GM12865 (cell line): Measurements from ENCODE around the gene SLX9.

ENCODE experiments used
- DNase-seq: peaks from one replicate; pipeline ENCODE4 v3.0.0; 2010; ENCODE audit warnings: low read depth
- H3K4me3 ChIP-seq: 2 replicates; pipeline ENCODE4 v1.5.1; 2011; ENCODE audit warnings: mild to moderate bottlenecking, low read depth, low read length, control low read depth
- TF ChIP-seq, protein P1 (sequence below): IDR thresholded peaks from 2 replicates; pipeline ENCODE4 v1.5.1; 2011; ENCODE audit warnings: low read length, control low read depth, low read depth, inconsistent platforms; ENCODE audit not compliant: insufficient read depth; ENCODE audit errors: missing control alignments

SLX9 gene, protein sequence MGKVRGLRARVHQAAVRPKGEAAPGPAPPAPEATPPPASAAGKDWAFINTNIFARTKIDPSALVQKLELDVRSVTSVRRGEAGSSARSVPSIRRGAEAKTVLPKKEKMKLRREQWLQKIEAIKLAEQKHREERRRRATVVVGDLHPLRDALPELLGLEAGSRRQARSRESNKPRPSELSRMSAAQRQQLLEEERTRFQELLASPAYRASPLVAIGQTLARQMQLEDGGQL

DNA sequence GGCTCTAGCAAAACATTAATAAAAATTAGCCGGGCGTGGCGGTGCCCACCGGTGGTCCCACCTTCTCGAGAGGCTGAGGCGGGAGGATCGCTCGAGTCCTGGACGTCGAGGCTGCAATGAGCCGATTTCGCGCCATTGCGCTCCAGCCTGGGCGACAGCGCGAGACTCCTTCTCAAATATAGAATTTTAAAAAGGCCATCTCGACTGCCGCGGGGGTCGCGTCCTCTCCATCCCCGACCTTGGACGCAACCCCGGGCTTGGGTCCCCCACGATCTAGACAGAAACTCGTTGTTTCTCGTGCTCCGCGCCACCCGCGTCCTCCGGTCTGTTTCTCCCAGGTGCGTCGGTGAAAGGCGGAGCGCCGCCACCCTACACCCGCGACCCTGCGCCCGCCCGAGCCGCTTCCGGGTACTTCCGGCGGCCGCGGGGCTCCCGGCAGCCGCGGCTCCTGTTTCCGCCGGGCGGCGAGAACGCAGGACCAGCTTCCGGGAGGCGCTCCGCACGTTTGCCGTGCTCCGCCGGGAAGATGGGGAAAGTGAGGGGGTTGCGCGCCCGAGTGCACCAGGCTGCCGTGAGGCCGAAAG is at the start of gene SLX9:
TSS of gene SLX9 (plus strand) at position 498 of the 584 bp plus-strand sequence. CDS start at position 527, 29 bp downstream.
- TF ChIP-seq, protein P1, sequence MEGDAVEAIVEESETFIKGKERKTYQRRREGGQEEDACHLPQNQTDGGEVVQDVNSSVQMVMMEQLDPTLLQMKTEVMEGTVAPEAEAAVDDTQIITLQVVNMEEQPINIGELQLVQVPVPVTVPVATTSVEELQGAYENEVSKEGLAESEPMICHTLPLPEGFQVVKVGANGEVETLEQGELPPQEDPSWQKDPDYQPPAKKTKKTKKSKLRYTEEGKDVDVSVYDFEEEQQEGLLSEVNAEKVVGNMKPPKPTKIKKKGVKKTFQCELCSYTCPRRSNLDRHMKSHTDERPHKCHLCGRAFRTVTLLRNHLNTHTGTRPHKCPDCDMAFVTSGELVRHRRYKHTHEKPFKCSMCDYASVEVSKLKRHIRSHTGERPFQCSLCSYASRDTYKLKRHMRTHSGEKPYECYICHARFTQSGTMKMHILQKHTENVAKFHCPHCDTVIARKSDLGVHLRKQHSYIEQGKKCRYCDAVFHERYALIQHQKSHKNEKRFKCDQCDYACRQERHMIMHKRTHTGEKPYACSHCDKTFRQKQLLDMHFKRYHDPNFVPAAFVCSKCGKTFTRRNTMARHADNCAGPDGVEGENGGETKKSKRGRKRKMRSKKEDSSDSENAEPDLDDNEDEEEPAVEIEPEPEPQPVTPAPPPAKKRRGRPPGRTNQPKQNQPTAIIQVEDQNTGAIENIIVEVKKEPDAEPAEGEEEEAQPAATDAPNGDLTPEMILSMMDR: no peak
- peak; percentile 90 for DNase-seq
- peak within 1 kb of the TSS; percentile 89 for H3K4me3 ChIP-seq

DNA sequence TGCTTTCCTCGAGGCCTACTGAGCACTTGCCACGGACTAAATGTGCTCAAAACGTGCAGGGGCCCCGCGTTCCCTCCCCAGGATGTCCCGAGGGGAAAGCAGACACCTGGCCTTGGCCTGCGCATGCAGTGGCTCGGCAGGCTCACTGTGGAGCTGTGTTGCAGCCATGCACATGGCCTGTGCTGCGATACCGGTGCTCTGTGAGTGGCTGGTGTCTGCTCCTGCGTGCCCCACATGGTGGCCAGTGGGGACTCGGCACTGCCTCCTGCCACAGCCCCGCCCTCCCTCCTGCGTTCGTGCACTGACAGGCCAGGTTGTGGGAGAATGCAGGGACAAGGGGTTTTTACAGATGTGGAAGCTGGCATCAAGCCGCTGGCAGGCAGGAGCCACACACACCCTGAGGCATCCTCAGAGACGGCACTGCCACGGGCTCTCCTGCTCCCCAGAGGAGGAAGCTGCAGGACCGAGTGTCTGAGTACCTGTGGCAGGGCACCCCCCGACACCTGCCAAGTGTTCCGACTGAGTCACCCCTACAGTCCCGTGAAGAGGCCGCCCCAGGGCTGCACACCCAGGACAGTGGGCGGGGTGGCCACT is 49.4 kb upstream of the SLX9 start:
- DNase-seq: no peak
- TF ChIP-seq, protein P1: no peak
- H3K4me3 ChIP-seq: no peak overlapping the region

DNA sequence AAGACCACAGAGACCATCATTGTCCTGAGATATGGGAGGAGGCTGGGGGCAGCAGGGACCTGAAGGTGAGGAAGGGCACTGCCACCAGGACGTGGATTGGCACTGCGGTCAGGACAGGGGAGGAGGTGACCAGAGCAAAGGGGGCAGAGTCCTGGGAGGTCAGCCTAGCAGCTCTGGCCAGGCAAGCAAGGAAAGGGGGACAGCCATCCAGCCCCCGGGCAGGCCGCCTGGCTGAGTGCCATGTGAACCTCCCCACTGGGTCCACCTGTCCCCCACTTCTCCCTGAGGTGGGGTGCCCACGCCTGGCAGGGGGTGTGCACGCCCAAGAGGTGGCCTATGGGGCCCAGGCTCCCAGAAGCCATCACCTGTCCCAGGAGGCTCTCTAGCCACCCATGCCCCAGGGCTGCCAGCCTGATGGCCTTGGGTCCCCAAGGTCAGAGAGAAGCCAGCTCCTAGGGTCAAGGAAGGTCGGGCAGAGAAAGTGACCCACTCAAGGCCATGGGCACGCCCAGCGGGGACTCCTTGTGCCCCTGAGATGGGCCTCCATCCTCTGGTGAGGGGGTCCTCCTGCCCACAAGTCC is 48.8 kb upstream of the SLX9 start:
- H3K4me3 ChIP-seq: no peak overlapping the region
- TF ChIP-seq, protein P1: no peak
- DNase-seq: no peak

DNA sequence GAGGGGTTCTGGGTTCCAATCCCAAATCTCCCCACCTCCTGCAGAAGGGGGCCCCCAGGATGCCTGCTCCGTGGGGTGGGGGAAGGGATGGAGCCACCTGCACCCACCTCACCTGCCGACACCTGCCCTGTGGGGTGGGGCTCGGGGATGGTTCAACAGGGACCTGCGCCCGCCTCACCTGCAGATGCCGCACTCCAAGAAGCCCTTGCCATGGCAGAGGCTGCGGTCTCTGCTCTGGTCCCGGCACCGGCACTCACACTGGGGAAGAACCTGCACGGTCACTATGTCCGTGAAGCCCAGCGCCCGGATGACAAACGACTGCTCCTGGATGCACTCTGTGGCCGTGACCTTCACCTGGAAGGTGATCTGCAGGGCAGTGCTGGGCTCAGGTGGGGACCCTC is 48.2 kb upstream of the SLX9 start:
- TF ChIP-seq, protein P1: no peak
- no peak for DNase-seq
- H3K4me3 ChIP-seq: no peak overlapping the region

DNA sequence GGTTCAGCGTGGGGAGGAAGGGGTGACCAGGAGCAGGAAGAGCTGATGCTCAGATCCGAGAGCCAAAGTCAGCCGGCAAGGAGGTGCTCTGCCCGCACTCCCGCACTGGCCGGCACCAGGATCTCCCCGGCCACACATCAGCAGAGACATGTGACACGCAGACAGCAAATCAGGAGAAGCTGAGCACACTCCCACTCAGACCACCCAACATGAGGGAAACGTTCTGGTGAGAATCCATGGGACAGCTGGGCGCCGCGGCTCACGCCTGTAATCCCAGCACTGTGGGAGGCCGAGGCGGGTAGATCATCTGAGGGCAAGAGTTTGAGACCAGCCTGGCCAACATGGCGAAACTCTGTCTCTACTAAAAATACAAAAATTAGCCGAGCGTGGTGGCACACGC is 47.7 kb upstream of the SLX9 start:
- H3K4me3 ChIP-seq: no peak overlapping the region
- DNase-seq: no peak
- TF ChIP-seq, protein P1: no peak

DNA sequence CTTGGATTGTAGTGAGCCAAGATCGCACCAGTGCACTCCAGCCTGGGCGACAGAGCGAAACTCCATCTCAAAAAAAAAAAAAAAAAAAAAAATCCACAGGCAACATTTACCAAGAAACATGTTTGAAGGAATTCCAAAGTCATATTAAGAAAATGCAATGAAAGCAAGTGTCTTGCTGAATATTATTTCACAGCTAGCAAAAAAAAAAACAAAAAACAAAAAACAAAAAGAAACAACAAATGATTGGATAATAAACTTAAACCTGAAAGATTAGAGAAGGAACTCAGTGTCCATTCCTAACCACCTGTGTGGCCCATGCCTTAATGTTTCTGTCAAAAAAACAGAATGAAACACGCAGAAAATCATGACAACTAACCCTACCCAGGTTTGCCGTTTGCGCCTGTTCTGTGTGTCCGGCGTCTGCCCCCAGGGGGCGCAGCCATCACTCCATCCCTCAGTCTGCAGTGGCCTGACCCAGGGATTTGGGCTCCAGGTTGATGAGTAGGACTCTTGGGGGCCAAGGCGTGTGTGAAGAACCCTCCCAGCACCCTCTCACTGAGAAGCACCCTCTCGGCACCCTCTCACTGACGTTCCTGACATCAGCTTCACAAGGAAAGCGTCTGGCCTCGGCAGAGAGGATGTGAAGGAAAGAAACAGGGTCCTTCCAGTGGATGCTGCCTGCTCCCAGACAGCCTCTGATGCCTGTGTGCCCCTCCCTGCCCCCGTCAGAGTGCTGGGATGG is 47.1 kb upstream of the SLX9 start:
- no peak overlapping the region for H3K4me3 ChIP-seq
- TF ChIP-seq, protein P1: peak; percentile 96
- DNase-seq: peak; percentile 80
